Heart left ventricle (tissue), 16 donors: ENCODE measurements around the gene KCTD13. TPM values are rescaled to one million over a fixed set of nuclear protein-coding genes. Genes with fewer than 3 reads are reported as not detected.

Experiments used
- ATAC-seq, 4 donors: fragments of 200-7000 bp; cut with Tn5 transposase; one replicate each; pipeline ENCODE4 v1.9.1; 2020 to 2022; ENCODE audit warnings: moderate library complexity in 4 of 4, mild to moderate bottlenecking in 3 of 4, moderate number of reproducible peaks in 1 of 4
- DNase-seq, 5 donors: peaks; one replicate each; pipeline ENCODE4 v3.0.0-alpha.2; 2020
- H3K27ac ChIP-seq, 12 donors: fragments of 200-600 bp; sonication (generic) in 4 of 12; one replicate each; pipeline versions ENCODE4 v1.5.0 to v1.8.0; 2016 to 2022; ENCODE audit warnings: mild to moderate bottlenecking in 2 of 12
- H3K27me3 ChIP-seq, 9 donors: fragments of 200-600 bp; sonication (generic) in 2 of 9; one replicate each; pipeline versions ENCODE4 v1.5.1 to v1.8.0; 2016 to 2022; ENCODE audit warnings: mild to moderate bottlenecking in 3 of 9
- H3K36me3 ChIP-seq, 9 donors: fragments of 200-600 bp; sonication (generic) in 2 of 9; one replicate each; pipeline versions ENCODE4 v1.5.0 to v1.8.0; 2018 to 2022; ENCODE audit warnings: mild to moderate bottlenecking in 2 of 9
- H3K4me1 ChIP-seq, 12 donors: fragments of 200-600 bp; sonication (generic) in 4 of 12; one replicate each; pipeline versions ENCODE4 v1.5.0 to v1.8.0; 2016 to 2022; ENCODE audit warnings: mild to moderate bottlenecking in 3 of 12
- H3K4me3 ChIP-seq, 12 donors: fragments of 200-600 bp; sonication (generic) in 4 of 12; one replicate each; pipeline versions ENCODE4 v1.5.0 to v1.8.0; 2017 to 2022; ENCODE audit warnings: mild to moderate bottlenecking in 9 of 12, moderate library complexity in 4 of 12
- H3K9me3 ChIP-seq, 12 donors: fragments of 200-600 bp; sonication (generic) in 4 of 12; one replicate each; pipeline versions ENCODE4 v1.5.0 to v1.8.0; 2016 to 2022; ENCODE audit warnings: mild to moderate bottlenecking in 1 of 12
- CTCF ChIP-seq, 12 donors: fragments of 200-600 bp; sonication (generic) in 4 of 12; IDR thresholded peaks; one replicate each; pipeline versions ENCODE4 v1.5.0 to v1.8.0; 2018 to 2022; ENCODE audit warnings: antibody characterized with exemption in 12 of 12, mild to moderate bottlenecking in 5 of 12
- POLR2A ChIP-seq, 2 donors: fragments of 450-650 bp; IDR thresholded peaks; one replicate each; pipeline ENCODE4 v1.6.1; 2017; ENCODE audit warnings: antibody characterized with exemption in 2 of 2, mild to moderate bottlenecking in 2 of 2, moderate library complexity in 2 of 2
- WGBS, 4 donors: extraction: QIAGEN DNeasy Blood & Tissue Kit in 2 of 4; methylation state at CpG; one replicate each; pipeline versions ENCODE4 v1.1.5 to v1.1.7; 2013 to 2018; 5-methylcytosine and 5-hydroxymethylcytosine counted together
- intact Hi-C, 10 donors: fragments of 100-400 bp; cut with DNase I; formaldehyde crosslinking; loops; one replicate each; pipeline versions ENCODE4 v1.11.1 to v1.14.2; 2022
- polyA plus RNA-seq, 2 donors: library from polyadenylated mRNA; stranded (reverse); fragments of 200-250 nt; gene quantifications; one replicate each; pipeline ENCODE4 v1.2.3, GENCODE V29; 2013
- total RNA-seq, 9 donors: library from RNA; depleted of rRNA in 2 of 9; stranded (reverse); fragments of >200 nt in 2 of 9; fragmentation: NEBNext Ultra II Directional in 3 of 9; extraction: Animal tissue kit (Norgen Biotek cat#: 25700) in 3 of 9; gene quantifications; one replicate each; pipeline versions ENCODE4 v1.1.0 to v1.2.4, GENCODE V29; 2016 to 2023
- donor health status: ischemic (EF 13 %, LVEDD 7.1; RV severe dilation, severe dysfunction).
- donor health status: healthy with polysubstance abuse.
- donor health status: DM: no; HTN: yes; CAD: no.
- donor health status: DM: no; HTN: no; CAD: no.
- donor health status: ischemic (EF 25% LVEDD 6.9; RV normal size, moderate dysfunction).
- donor health status: ischemic (EF 25% LVEDD 5.7; RV mildly dilated, moderate dysfunction).
- donor health status: healthy.
- donor health status: DM: yes; HTN: yes; CAD: no.
- donor health status: ischemic (EF 35%, LVEDD 5.7; RV mildly dilated, moderate dysfunction).
- donor health status: nonischemic (EF 11% LVEDD 7.7; RV severe dilation, severe dysfunction).
- donor health status: DM: yes; HTN: yes; CAD: no.
- donor health status: PGD.
- donor health status: ischemic (EF 29% LVEDD 5.4; RV normal size, mild dysfunction).
- donor health status: nonischemic (EF 23%, LVEDD 6.1; RV moderate dilation, normal function).

The KCTD13 gene
- total and polyA plus RNA-seq, 11 donors = 3.6 to 9.1 (median 6.6) TPM

- ATAC-seq = peak in 1 of 4 donors; percentile 38
These were observed 49.3 kb downstream of the KCTD13 start for GRCh38 chr16:29876594-29877249.

GRCh38 chr16:29876217-29876593, 49.8 kb downstream of the KCTD13 start:
- ATAC-seq (no peak), DNase-seq (no peak)
- peaks cover 0 to 12% (median 0%) of the 10 kb centered on the region in 12 donors for H3K4me1 ChIP-seq
- intact Hi-C loops = loop anchor here in 1 of 10 donors (10.0 kb wide), 1 partner anchor 79 kb away; no protein-coding TSS in a partner anchor
- H3K27me3 ChIP-seq = peaks cover 17 to 49% (median 34%) of the 10 kb centered on the region in 9 donors
- H3K36me3 ChIP-seq = no peaks in the 10 kb centered on the region
- no peak overlapping the region for H3K27ac ChIP-seq
- H3K4me3 ChIP-seq = peak overlapping the region in 8 of 12 donors; percentile 7 to 43 (median 22)
- 16 to 21% (median 20%) methylated on average over 18 of the region's 18 CpGs for WGBS, 4 donors
- H3K9me3 ChIP-seq = no peaks in the 10 kb centered on the region
- TF ChIP-seq POLR2A (IDR thresholded peaks at IDR 0.05) (no peak), CTCF (IDR thresholded peaks at IDR 0.05) (no peak)

More at GRCh38 chr16:29876594-29877249, 49.3 kb downstream of the KCTD13 start:
- peaks cover 17 to 49% (median 34%) of the 10 kb centered on the region in 9 donors for H3K27me3 ChIP-seq
- TF ChIP-seq CTCF (IDR thresholded peaks at IDR 0.05) (no peak), POLR2A (IDR thresholded peaks at IDR 0.05) (no peak)
- 4 to 7% (median 5%) methylated on average over 26 to 45 of the region's 45 CpGs for WGBS, 4 donors
- no peak overlapping the region for H3K27ac ChIP-seq
- no peaks in the 10 kb centered on the region for H3K36me3 ChIP-seq
- H3K4me1 ChIP-seq = peaks cover 0 to 12% (median 0%) of the 10 kb centered on the region in 12 donors
- DNase-seq = no peak
- intact Hi-C loops = loop anchor here in 1 of 10 donors (10.0 kb wide), 1 partner anchor 78 kb away; no protein-coding TSS in a partner anchor
- H3K9me3 ChIP-seq = no peaks in the 10 kb centered on the region
- peak overlapping the region in 10 of 12 donors; percentile 7 to 43 (median 18) for H3K4me3 ChIP-seq

- WGBS, 4 donors = 88 to 94% (median 91%) methylated on average over 5 to 6 of the region's 6 CpGs
- TF ChIP-seq POLR2A (IDR thresholded peaks at IDR 0.05) = no peak
- no peak for TF ChIP-seq CTCF (IDR thresholded peaks at IDR 0.05)
- DNase-seq (no peak), ATAC-seq (no peak)
- intact Hi-C loops = loop anchor here in 1 of 10 donors (10.0 kb wide), 1 partner anchor 80 kb away; no protein-coding TSS in a partner anchor
- Histone ChIP-seq H3K27ac (no peak overlapping the region), H3K27me3 (peaks cover 17 to 48% (median 34%) of the 10 kb centered on the region in 9 donors), H3K36me3 (no peaks in the 10 kb centered on the region), H3K4me1 (peaks cover 0 to 12% (median 0%) of the 10 kb centered on the region in 12 donors), H3K9me3 (no peaks in the 10 kb centered on the region), H3K4me3 (no peak overlapping the region)
These were observed 50.8 kb downstream of the KCTD13 start for GRCh38 chr16:29875206-29875605.

- H3K27me3 ChIP-seq = peaks cover 17 to 33% (median 25%) of the 10 kb centered on the region in 9 donors
- no peak for ATAC-seq
- TF ChIP-seq CTCF (IDR thresholded peaks at IDR 0.05) = no peak
- TF ChIP-seq POLR2A (IDR thresholded peaks at IDR 0.05) = no peak
- H3K9me3 ChIP-seq = no peaks in the 10 kb centered on the region
- H3K36me3 ChIP-seq = no peaks in the 10 kb centered on the region
- no peak for DNase-seq
- 91 to 92% (median 92%) methylated on average over 24 to 26 of the region's 26 CpGs; no CpG with 5 or more reads in 1 of the 4 donors for WGBS, 4 donors
- peaks cover 0 to 12% (median 0%) of the 10 kb centered on the region in 12 donors for H3K4me1 ChIP-seq
- intact Hi-C loops = loop anchor here in 1 of 10 donors (5.0 to 10.0 kb wide), 2 partner anchors 81 to 154 kb away; no protein-coding TSS in a partner anchor
- no peak overlapping the region for H3K27ac ChIP-seq
- H3K4me3 ChIP-seq = no peak overlapping the region
These were observed 52.7 kb downstream of the KCTD13 start for GRCh38 chr16:29873319-29873718.
